ENCODE measurements around the gene SORCS3.
"Not testable (repeated sequence)": the region's sequence is repeated elsewhere in the genome, so short reads cannot be mapped to it uniquely, and the experiment has no call there.

Gene SORCS3

GRCh38 chr10:104694074-104694473, 53.0 kb downstream of the SORCS3 start:
- no peak for DNase-seq

- not testable (repeated sequence) for DNase-seq
These were observed 62.2 kb downstream of the SORCS3 start for GRCh38 chr10:104703262-104703661.

GRCh38 chr10:104706886-104707285, 65.8 kb downstream of the SORCS3 start:
- no peak for DNase-seq

- DNase-seq, result no peak
These were observed 66.7 kb downstream of the SORCS3 start for GRCh38 chr10:104707602-104708459.

GRCh38 chr10:104711302-104711721, 70.2 kb downstream of the SORCS3 start:
- DNase-seq, result no peak

GRCh38 chr10:104730593-104730992, 89.5 kb downstream of the SORCS3 start:
- DNase-seq, result not testable (repeated sequence)

- no peak for DNase-seq
These were observed 90.1 kb downstream of the SORCS3 start for GRCh38 chr10:104731192-104731591.

- DNase-seq, result no peak
These were observed 91.1 kb downstream of the SORCS3 start for GRCh38 chr10:104732222-104732621.

GRCh38 chr10:104734433-104734832, 93.3 kb downstream of the SORCS3 start:
- no peak for DNase-seq

GRCh38 chr10:104735036-104735756, 94.1 kb downstream of the SORCS3 start:
- no peak for DNase-seq

GRCh38 chr10:104735757-104736391, 94.8 kb downstream of the SORCS3 start:
- DNase-seq, result no peak

- no peak for DNase-seq
These were observed 100.0 kb downstream of the SORCS3 start for GRCh38 chr10:104741127-104741526.

GRCh38 chr10:104744052-104744451, 103.0 kb downstream of the SORCS3 start:
- no peak for DNase-seq

- no peak for DNase-seq
These were observed 109.2 kb downstream of the SORCS3 start for GRCh38 chr10:104750291-104750690.

- no peak for DNase-seq
These were observed 121.7 kb downstream of the SORCS3 start for GRCh38 chr10:104762793-104763192.

- no peak for DNase-seq
These were observed 125.3 kb downstream of the SORCS3 start for GRCh38 chr10:104766341-104766740.

- no peak for DNase-seq
These were observed 126.2 kb downstream of the SORCS3 start for GRCh38 chr10:104767282-104767681.

GRCh38 chr10:104767745-104768144, 126.7 kb downstream of the SORCS3 start:
- DNase-seq, result no peak

- no peak for DNase-seq
These were observed 132.0 kb downstream of the SORCS3 start for GRCh38 chr10:104773105-104773504.

- DNase-seq, result no peak
These were observed 133.1 kb downstream of the SORCS3 start for GRCh38 chr10:104774234-104774633.

- no peak for DNase-seq
These were observed 136.2 kb downstream of the SORCS3 start for GRCh38 chr10:104777086-104777799.

- DNase-seq, result no peak
These were observed 137.3 kb downstream of the SORCS3 start for GRCh38 chr10:104778371-104778770.

GRCh38 chr10:104779701-104780100, 138.6 kb downstream of the SORCS3 start:
- no peak for DNase-seq

All from Kasumi-1 (cell line).